AG09309 (cell line): ENCODE measurements around the gene NCOR1.
"Not testable (repeated sequence)": the region's sequence is repeated elsewhere in the genome, so short reads cannot be mapped to it uniquely, and the experiment has no call there.

Experiments
- DNase-seq: peaks from one replicate; pipeline ENCODE4 v3.0.0-alpha.2; 2010; ENCODE audit warnings: low read depth
- H3K4me3 ChIP-seq: 2 replicates; pipeline ENCODE4 v1.5.1; 2011; ENCODE audit warnings: mild to moderate bottlenecking, low read depth, low read length, moderate library complexity; ENCODE audit not compliant: control insufficient read depth
- TF ChIP-seq, protein P1 (sequence below): IDR thresholded peaks from 2 replicates; pipeline ENCODE4 v1.5.1; 2011; ENCODE audit warnings: mild to moderate bottlenecking, low read depth, low read length, inconsistent platforms; ENCODE audit not compliant: insufficient read depth, control insufficient read depth; ENCODE audit errors: missing control alignments

Gene NCOR1

GRCh38 chr17:16075949-16076348 lies 139.4 kb downstream of the NCOR1 start:
- no peak for DNase-seq
- H3K4me3 ChIP-seq = no peak overlapping the region
- TF ChIP-seq, protein P1, sequence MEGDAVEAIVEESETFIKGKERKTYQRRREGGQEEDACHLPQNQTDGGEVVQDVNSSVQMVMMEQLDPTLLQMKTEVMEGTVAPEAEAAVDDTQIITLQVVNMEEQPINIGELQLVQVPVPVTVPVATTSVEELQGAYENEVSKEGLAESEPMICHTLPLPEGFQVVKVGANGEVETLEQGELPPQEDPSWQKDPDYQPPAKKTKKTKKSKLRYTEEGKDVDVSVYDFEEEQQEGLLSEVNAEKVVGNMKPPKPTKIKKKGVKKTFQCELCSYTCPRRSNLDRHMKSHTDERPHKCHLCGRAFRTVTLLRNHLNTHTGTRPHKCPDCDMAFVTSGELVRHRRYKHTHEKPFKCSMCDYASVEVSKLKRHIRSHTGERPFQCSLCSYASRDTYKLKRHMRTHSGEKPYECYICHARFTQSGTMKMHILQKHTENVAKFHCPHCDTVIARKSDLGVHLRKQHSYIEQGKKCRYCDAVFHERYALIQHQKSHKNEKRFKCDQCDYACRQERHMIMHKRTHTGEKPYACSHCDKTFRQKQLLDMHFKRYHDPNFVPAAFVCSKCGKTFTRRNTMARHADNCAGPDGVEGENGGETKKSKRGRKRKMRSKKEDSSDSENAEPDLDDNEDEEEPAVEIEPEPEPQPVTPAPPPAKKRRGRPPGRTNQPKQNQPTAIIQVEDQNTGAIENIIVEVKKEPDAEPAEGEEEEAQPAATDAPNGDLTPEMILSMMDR = no peak

GRCh38 chr17:16074423-16074822 lies 140.9 kb downstream of the NCOR1 start:
- no peak overlapping the region for H3K4me3 ChIP-seq
- TF ChIP-seq, protein P1 = no peak
- DNase-seq = no peak

DNA sequence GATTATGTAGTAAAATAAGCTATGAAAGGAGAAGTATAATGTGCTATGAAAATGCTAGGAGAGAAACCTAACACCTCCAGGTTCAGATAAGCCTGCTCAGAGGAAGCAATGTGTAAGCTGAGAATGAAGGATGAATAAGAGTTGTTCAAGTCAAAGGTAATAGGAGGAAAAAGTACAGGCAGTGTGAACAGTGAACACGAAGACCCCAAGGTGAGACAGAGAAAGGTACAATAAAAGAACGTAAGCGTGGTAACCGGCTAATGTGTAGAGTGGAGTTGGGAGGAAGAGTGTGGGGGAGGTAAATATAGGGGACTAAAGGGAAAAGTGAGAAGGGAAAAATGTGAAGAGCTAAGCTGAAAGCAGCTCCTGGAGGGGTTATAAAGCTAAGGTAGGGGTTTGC lies 141.5 kb downstream of the NCOR1 start:
- no peak overlapping the region for H3K4me3 ChIP-seq
- TF ChIP-seq, protein P1 = no peak
- DNase-seq = no peak

GRCh38 chr17:16072031-16072430 lies 143.3 kb downstream of the NCOR1 start:
- no peak overlapping the region for H3K4me3 ChIP-seq
- TF ChIP-seq, protein P1 = no peak
- DNase-seq = no peak

GRCh38 chr17:16068323-16068722 lies 147.0 kb downstream of the NCOR1 start:
- DNase-seq = no peak
- TF ChIP-seq, protein P1 = no peak
- H3K4me3 ChIP-seq = no peak overlapping the region

- DNase-seq = no peak
- no peak overlapping the region for H3K4me3 ChIP-seq
- TF ChIP-seq, protein P1 = no peak
These were observed 149.2 kb downstream of the NCOR1 start for GRCh38 chr17:16066125-16066524.

DNA sequence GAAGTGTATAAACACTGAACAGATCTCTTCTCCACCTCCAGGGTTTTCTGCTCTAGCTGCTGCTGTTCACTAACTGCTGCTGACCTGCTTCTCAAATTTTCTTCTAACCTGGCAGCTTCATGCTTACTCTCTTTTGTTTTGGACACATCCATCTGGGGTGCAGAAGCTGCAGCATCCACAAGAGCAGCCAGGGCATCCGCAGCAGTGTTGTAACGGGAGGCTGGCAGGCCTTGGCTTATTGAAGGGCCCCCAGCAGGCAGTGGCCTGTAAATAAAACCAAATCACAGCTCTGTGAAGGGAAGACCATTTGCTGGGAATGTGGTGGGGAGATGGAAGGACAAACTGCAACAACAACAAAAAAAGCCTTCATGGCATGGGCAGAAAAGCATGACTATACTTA lies 153.7 kb downstream of the NCOR1 start:
- TF ChIP-seq, protein P1 = no peak
- H3K4me3 ChIP-seq = no peak overlapping the region
- no peak for DNase-seq

DNA sequence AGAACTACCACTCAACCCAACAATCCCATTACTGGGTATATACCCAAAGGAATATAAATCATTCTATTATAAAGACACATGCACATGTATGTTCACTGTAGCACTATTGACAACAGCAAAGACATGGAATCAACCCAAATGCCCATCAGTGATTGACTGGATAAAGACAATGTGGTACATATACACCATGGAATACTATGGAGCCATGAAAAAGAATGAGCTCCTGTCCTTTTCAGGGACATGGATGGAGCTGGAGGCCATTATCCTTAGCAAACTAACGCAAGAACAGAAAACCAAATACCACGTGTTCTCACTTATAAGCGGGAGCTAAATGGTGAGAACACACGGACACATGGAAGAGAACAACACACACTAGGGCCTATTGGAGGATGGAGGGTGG lies 160.2 kb downstream of the NCOR1 start:
- not testable (repeated sequence) for H3K4me3 ChIP-seq, DNase-seq
